Smooth muscle cell (in vitro differentiated cells): ENCODE data around the gene INPP5B. TPM values are rescaled to one million over a fixed set of nuclear protein-coding genes. Genes with fewer than 3 reads are reported as not detected.

Source experiments
- DNase-seq: peaks from one replicate; lab custom pipeline; 2025; ENCODE audit not compliant: unreplicated experiment; lab: John Stamatoyannopoulos, UW
- H2AFZ ChIP-seq: fragments of 200-600 bp; sonication (generic); 2 replicates; pipeline ENCODE4 v1.6.0; 2016; ENCODE audit warnings: antibody characterized with exemption, low read depth, mild to moderate bottlenecking
- H3F3A ChIP-seq: fragments of 200-600 bp; sonication (generic); 2 replicates; pipeline ENCODE4 v1.6.0; 2017; ENCODE audit warnings: antibody characterized with exemption, low read depth
- H3K27ac ChIP-seq: fragments of 200-600 bp; sonication (generic); 2 replicates; pipeline ENCODE4 v1.5.1; 2016; ENCODE audit warnings: low read depth, mild to moderate bottlenecking
- H3K27me3 ChIP-seq: fragments of 200-600 bp; sonication (generic); 2 replicates; pipeline ENCODE4 v1.6.1; 2016; ENCODE audit warnings: low read depth, mild to moderate bottlenecking
- H3K36me3 ChIP-seq: fragments of 200-600 bp; sonication (generic); 2 replicates; pipeline ENCODE4 v1.5.1; 2016; ENCODE audit warnings: low read depth
- H3K4me1 ChIP-seq: fragments of 200-600 bp; sonication (generic); 2 replicates; pipeline ENCODE4 v1.5.1; 2016; ENCODE audit warnings: low read depth
- H3K4me2 ChIP-seq: fragments of 200-600 bp; sonication (generic); 2 replicates; pipeline ENCODE4 v1.6.0; 2016; ENCODE audit warnings: mild to moderate bottlenecking
- H3K4me3 ChIP-seq: fragments of 200-600 bp; sonication (generic); 2 replicates; pipeline ENCODE4 v1.5.1; 2016; ENCODE audit warnings: mild to moderate bottlenecking
- H3K79me2 ChIP-seq: fragments of 200-600 bp; sonication (generic); 2 replicates; pipeline ENCODE4 v1.6.0; 2016; ENCODE audit warnings: low read depth, mild to moderate bottlenecking
- H3K9ac ChIP-seq: fragments of 200-600 bp; sonication (generic); 2 replicates; pipeline ENCODE4 v1.6.0; 2016; ENCODE audit warnings: low read depth
- H3K9me3 ChIP-seq: fragments of 200-600 bp; sonication (generic); replicated peaks from 2 replicates; pipeline ENCODE4 v1.5.1; 2016; ENCODE audit warnings: low read depth
- H4K20me1 ChIP-seq: fragments of 200-600 bp; sonication (generic); 2 replicates; pipeline ENCODE4 v1.6.0; 2016; ENCODE audit warnings: low read depth
- CTCF ChIP-seq: fragments of 200-600 bp; sonication (generic); IDR thresholded peaks from 2 replicates; pipeline ENCODE4 v1.5.1; 2017; ENCODE audit warnings: borderline replicate concordance, mild to moderate bottlenecking, antibody characterized with exemption; ENCODE audit not compliant: insufficient read depth, poor library complexity, severe bottlenecking
- WGBS: methylation state at CpG from one replicate; pipeline ENCODE4 v1.1.7; 2016; ENCODE audit warnings: low lambda C conversion rate; 5-methylcytosine and 5-hydroxymethylcytosine counted together
- polyA plus RNA-seq: library from polyadenylated mRNA; unstranded; fragments of >200 nt; fragmentation: Nextera tagmentation; extraction: Ambion mirVana; gene quantifications from 2 replicates; pipeline ENCODE4 v1.2.1, GENCODE V29; 2016
- total RNA-seq: library from RNA; depleted of rRNA; stranded (reverse); fragments of >200 nt; gene quantifications from 2 replicates; pipeline ENCODE4 v1.2.3, GENCODE V29; 2014

The INPP5B gene
- total and polyA plus RNA-seq, 2 experiments from 2014 or later = 6.7 to 11.0 TPM

- no peak overlapping the region for H3K9ac ChIP-seq
- no peaks in the 10 kb centered on the region for H3K9me3 ChIP-seq
- no peak overlapping the region for H2AFZ ChIP-seq
- H3K4me2 ChIP-seq = no peak overlapping the region
- no peak overlapping the region for H3K4me3 ChIP-seq
- WGBS = 90% methylated on average over 9 of the region's 9 CpGs
- no peaks in the 10 kb centered on the region for H3K27me3 ChIP-seq
- no peak for TF ChIP-seq CTCF
- H3K79me2 ChIP-seq = no peaks in the 10 kb centered on the region
- H3K36me3 ChIP-seq = peaks cover 7% of the 10 kb centered on the region
- H4K20me1 ChIP-seq = no peaks in the 10 kb centered on the region
- H3F3A ChIP-seq = no peaks in the 10 kb centered on the region
- no peak for DNase-seq
- H3K27ac ChIP-seq = no peak overlapping the region
- no peaks in the 10 kb centered on the region for H3K4me1 ChIP-seq
These were observed 123.7 kb downstream of the INPP5B start for GRCh38 chr1:37822906-37823815.

DNA sequence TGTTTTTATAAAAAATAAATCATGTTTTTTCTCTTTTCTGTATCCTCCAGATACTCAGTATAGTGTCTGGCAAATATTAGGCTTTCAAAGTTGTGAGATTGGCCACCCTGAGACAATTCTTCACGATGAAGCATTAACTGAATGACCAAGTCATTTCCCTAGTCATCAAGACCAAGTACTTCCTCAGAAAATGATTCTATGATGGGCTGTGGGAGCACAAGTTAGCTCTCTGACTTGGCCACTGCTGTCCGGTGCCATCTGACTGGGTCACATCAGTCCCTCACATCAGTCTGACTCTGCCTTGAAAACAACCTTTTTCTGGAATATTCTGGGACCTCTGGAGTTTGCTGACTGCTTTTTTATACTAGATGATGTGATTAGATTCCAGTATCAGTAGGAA is 125.4 kb downstream of the INPP5B start:
- Histone ChIP-seq H3K4me3 (no peak overlapping the region), H3K9me3 (no peaks in the 10 kb centered on the region), H3K27ac (no peak overlapping the region), H3K36me3 (peaks cover 7% of the 10 kb centered on the region), H3K4me2 (no peak overlapping the region), H3K79me2 (no peaks in the 10 kb centered on the region), H2AFZ (no peak overlapping the region), H4K20me1 (no peaks in the 10 kb centered on the region), H3K4me1 (no peaks in the 10 kb centered on the region), H3F3A (no peaks in the 10 kb centered on the region), H3K9ac (no peak overlapping the region), H3K27me3 (no peaks in the 10 kb centered on the region)
- DNase-seq = no peak
- no peak for TF ChIP-seq CTCF
- WGBS = 98% methylated on average over 2 of the region's 2 CpGs

GRCh38 chr1:37817481-37817880 is 129.4 kb downstream of the INPP5B start:
- no peak overlapping the region for H3K4me2 ChIP-seq
- TF ChIP-seq CTCF = no peak
- H4K20me1 ChIP-seq = peaks cover 6% of the 10 kb centered on the region
- H3K9me3 ChIP-seq = no peaks in the 10 kb centered on the region
- peaks cover 11% of the 10 kb centered on the region for H3K36me3 ChIP-seq
- no peak overlapping the region for H3K4me3 ChIP-seq
- no peak overlapping the region for H2AFZ ChIP-seq
- no peaks in the 10 kb centered on the region for H3F3A ChIP-seq
- no peaks in the 10 kb centered on the region for H3K27me3 ChIP-seq
- 49% methylated on average over 2 of the region's 2 CpGs for WGBS
- H3K9ac ChIP-seq = no peak overlapping the region
- H3K27ac ChIP-seq = no peak overlapping the region
- no peaks in the 10 kb centered on the region for H3K79me2 ChIP-seq
- H3K4me1 ChIP-seq = no peaks in the 10 kb centered on the region
- no peak for DNase-seq
